Glutamatergic neuron (in vitro differentiated cells): ENCODE results near the gene PCSK9. TPM values are rescaled to one million over a fixed set of nuclear protein-coding genes. Genes with fewer than 3 reads are reported as not detected.

Experiments
- DNase-seq: peaks from one replicate; pipeline ENCODE4 v3.0.0; 2022
- H3K27ac Mint-ChIP-seq: one replicate; pipeline ENCODE4 v1.8.0; 2020; ENCODE audit warnings: mild to moderate bottlenecking, mixed read lengths, inconsistent platforms; ENCODE audit not compliant: unreplicated experiment
- H3K27me3 Mint-ChIP-seq: one replicate; pipeline ENCODE4 v1.8.0; 2020; ENCODE audit warnings: mild to moderate bottlenecking, moderate library complexity, mixed read lengths, inconsistent platforms; ENCODE audit not compliant: unreplicated experiment
- H3K36me3 Mint-ChIP-seq: one replicate; pipeline ENCODE4 v1.8.0; 2020; ENCODE audit warnings: mild to moderate bottlenecking, mixed read lengths, inconsistent platforms; ENCODE audit not compliant: unreplicated experiment
- H3K4me1 Mint-ChIP-seq: one replicate; pipeline ENCODE4 v1.8.0; 2020; ENCODE audit warnings: mild to moderate bottlenecking, low read depth, mixed read lengths, inconsistent platforms; ENCODE audit not compliant: unreplicated experiment
- H3K4me3 Mint-ChIP-seq: one replicate; pipeline ENCODE4 v1.8.0; 2020; ENCODE audit warnings: mild to moderate bottlenecking, mixed read lengths, inconsistent platforms; ENCODE audit not compliant: unreplicated experiment
- H3K9me3 Mint-ChIP-seq: one replicate; pipeline ENCODE4 v1.8.0; 2020; ENCODE audit warnings: mild to moderate bottlenecking, moderate library complexity, mixed read lengths, inconsistent platforms; ENCODE audit not compliant: unreplicated experiment
- CTCF ChIP-seq: fragments of 200-600 bp; sonication (generic); IDR thresholded peaks from one replicate; pipeline ENCODE4 v1.5.0; 2021; ENCODE audit not compliant: partially characterized antibody, unreplicated experiment
- total RNA-seq: library from RNA; stranded (reverse); fragmentation: NEBNext Ultra II Directional; extraction: Animal tissue kit (Norgen Biotek cat#: 25700); gene quantifications from one replicate; pipeline ENCODE4 v1.2.1, GENCODE V29; 2021; ENCODE audit not compliant: unreplicated experiment

The PCSK9 gene
- total RNA-seq, 1 donor from 2014 or later = 2.1 TPM

- H3K9me3 Mint-ChIP-seq = peaks cover 3% of the 10 kb centered on the region
- no peaks in the 10 kb centered on the region for H3K36me3 Mint-ChIP-seq
- no peak overlapping the region for H3K27ac Mint-ChIP-seq
- TF ChIP-seq CTCF = no peak
- peaks cover 9% of the 10 kb centered on the region for H3K27me3 Mint-ChIP-seq
- H3K4me3 Mint-ChIP-seq = no peak overlapping the region
- DNase-seq = no peak
- H3K4me1 Mint-ChIP-seq = peaks cover 4% of the 10 kb centered on the region
Measured at GRCh38 chr1:55055084-55055882, 15.9 kb downstream of the PCSK9 start.

- Mint-ChIP-seq H3K27ac (no peak overlapping the region), H3K27me3 (peaks cover 9% of the 10 kb centered on the region), H3K4me3 (no peak overlapping the region), H3K9me3 (peaks cover 3% of the 10 kb centered on the region), H3K4me1 (peaks cover 7% of the 10 kb centered on the region), H3K36me3 (no peaks in the 10 kb centered on the region)
- DNase-seq = no peak
- no peak for TF ChIP-seq CTCF
Measured at GRCh38 chr1:55055951-55056631, 16.7 kb downstream of the PCSK9 start.

- H3K36me3 Mint-ChIP-seq = no peaks in the 10 kb centered on the region
Measured at GRCh38 chr1:55056632-55056992, 17.3 kb downstream of the PCSK9 start.

GRCh38 chr1:55057270-55057955 lies 18.1 kb downstream of the PCSK9 start:
- Mint-ChIP-seq H3K4me1 (peaks cover 6% of the 10 kb centered on the region), H3K27me3 (peaks cover 12% of the 10 kb centered on the region), H3K4me3 (no peak overlapping the region), H3K36me3 (no peaks in the 10 kb centered on the region), H3K9me3 (peaks cover 3% of the 10 kb centered on the region), H3K27ac (no peak overlapping the region)
- DNase-seq = no peak
- TF ChIP-seq CTCF = no peak

More at GRCh38 chr1:55056632-55056992, 17.3 kb downstream of the PCSK9 start:
- H3K27me3 Mint-ChIP-seq = peaks cover 9% of the 10 kb centered on the region
- DNase-seq = no peak
- no peak for TF ChIP-seq CTCF
- H3K27ac Mint-ChIP-seq = no peak overlapping the region
- H3K9me3 Mint-ChIP-seq = peaks cover 3% of the 10 kb centered on the region
- no peak overlapping the region for H3K4me3 Mint-ChIP-seq
- H3K4me1 Mint-ChIP-seq = peaks cover 6% of the 10 kb centered on the region
